A549 (cell line): Measurements from ENCODE around the gene TMEFF2.

Experiments used
- BHLHE40 ChIP-seq: IDR thresholded peaks from 2 replicates; pipeline ENCODE4 v1.6.1; 2012; ENCODE audit warnings: low read depth, low read length, inconsistent platforms
- MAFK ChIP-seq: fragments of 450-650 bp; IDR thresholded peaks from 2 replicates; pipeline ENCODE4 v1.6.1; 2014; ENCODE audit not compliant: partially characterized antibody
- POLR2A ChIP-seq: IDR thresholded peaks from 2 replicates; pipeline ENCODE4 v1.6.1; 2012; ENCODE audit warnings: mild to moderate bottlenecking, low read length
- RCOR1 ChIP-seq: fragments of 150-350 bp; IDR thresholded peaks from 2 replicates; pipeline ENCODE4 v1.6.1; 2014; ENCODE audit warnings: antibody characterized with exemption, low read length, low read depth
- TF ChIP-seq, protein P1 (sequence below): fragments of >200 bp; sonication (Bioruptor Twin); formaldehyde crosslinking; IDR thresholded peaks from 3 replicates; pipeline ENCODE4 v1.5.1; 2016
- TF ChIP-seq, protein P2 (sequence below): fragments of 150-350 bp; IDR thresholded peaks from 2 replicates; pipeline ENCODE4 v1.6.1; 2014; ENCODE audit warnings: low read depth, mild to moderate bottlenecking, low read length
- TF ChIP-seq, protein P3 (sequence below): fragments of 200-600 bp; sonication (generic); IDR thresholded peaks from 2 replicates; pipeline ENCODE4 v1.6.1; 2016; ENCODE audit warnings: antibody characterized with exemption, mild to moderate bottlenecking, moderate library complexity

DNA sequence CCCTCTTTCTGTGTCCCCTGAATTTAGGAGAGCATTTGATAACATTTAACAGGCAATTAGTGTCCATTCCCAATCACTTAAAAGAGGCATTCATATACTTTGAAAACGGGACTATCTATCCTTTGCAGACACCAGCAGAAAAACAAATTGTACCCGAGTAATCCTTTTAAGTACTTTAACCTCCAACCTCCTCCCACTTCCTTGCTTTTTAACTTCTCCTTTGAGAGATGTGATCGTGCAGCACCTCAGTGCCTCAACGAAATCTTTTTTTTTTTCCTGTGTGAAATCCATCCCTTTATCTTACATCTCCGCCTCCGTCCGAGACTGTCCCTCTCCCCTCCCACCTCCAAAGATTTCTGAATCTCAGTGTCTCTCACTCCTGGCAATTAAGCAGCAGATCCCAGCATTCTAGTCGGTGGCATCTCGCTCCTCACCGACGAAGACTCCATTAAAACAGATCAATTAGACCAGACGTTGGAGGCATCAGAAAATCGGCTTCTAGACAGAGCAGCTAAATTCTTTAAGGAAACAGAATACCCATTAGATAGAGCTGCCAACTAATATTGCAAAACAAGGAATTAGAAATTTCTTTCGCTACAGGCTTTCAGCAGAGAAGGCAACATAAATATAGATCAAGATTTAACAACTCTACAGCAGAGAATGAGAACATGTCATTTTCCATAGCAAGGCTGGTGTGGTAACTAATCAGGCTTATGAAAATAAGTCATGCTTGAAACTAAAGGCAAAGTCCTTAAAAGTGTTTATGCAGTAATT lies 1.9 kb upstream of the TMEFF2 start:
- TF ChIP-seq RCOR1 (no peak), BHLHE40 (no peak), MAFK (no peak), POLR2A (no peak)
- TF ChIP-seq, protein P1, sequence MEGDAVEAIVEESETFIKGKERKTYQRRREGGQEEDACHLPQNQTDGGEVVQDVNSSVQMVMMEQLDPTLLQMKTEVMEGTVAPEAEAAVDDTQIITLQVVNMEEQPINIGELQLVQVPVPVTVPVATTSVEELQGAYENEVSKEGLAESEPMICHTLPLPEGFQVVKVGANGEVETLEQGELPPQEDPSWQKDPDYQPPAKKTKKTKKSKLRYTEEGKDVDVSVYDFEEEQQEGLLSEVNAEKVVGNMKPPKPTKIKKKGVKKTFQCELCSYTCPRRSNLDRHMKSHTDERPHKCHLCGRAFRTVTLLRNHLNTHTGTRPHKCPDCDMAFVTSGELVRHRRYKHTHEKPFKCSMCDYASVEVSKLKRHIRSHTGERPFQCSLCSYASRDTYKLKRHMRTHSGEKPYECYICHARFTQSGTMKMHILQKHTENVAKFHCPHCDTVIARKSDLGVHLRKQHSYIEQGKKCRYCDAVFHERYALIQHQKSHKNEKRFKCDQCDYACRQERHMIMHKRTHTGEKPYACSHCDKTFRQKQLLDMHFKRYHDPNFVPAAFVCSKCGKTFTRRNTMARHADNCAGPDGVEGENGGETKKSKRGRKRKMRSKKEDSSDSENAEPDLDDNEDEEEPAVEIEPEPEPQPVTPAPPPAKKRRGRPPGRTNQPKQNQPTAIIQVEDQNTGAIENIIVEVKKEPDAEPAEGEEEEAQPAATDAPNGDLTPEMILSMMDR: no peak
- TF ChIP-seq, protein P2, sequence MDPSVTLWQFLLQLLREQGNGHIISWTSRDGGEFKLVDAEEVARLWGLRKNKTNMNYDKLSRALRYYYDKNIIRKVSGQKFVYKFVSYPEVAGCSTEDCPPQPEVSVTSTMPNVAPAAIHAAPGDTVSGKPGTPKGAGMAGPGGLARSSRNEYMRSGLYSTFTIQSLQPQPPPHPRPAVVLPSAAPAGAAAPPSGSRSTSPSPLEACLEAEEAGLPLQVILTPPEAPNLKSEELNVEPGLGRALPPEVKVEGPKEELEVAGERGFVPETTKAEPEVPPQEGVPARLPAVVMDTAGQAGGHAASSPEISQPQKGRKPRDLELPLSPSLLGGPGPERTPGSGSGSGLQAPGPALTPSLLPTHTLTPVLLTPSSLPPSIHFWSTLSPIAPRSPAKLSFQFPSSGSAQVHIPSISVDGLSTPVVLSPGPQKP: no peak
- TF ChIP-seq, protein P3, sequence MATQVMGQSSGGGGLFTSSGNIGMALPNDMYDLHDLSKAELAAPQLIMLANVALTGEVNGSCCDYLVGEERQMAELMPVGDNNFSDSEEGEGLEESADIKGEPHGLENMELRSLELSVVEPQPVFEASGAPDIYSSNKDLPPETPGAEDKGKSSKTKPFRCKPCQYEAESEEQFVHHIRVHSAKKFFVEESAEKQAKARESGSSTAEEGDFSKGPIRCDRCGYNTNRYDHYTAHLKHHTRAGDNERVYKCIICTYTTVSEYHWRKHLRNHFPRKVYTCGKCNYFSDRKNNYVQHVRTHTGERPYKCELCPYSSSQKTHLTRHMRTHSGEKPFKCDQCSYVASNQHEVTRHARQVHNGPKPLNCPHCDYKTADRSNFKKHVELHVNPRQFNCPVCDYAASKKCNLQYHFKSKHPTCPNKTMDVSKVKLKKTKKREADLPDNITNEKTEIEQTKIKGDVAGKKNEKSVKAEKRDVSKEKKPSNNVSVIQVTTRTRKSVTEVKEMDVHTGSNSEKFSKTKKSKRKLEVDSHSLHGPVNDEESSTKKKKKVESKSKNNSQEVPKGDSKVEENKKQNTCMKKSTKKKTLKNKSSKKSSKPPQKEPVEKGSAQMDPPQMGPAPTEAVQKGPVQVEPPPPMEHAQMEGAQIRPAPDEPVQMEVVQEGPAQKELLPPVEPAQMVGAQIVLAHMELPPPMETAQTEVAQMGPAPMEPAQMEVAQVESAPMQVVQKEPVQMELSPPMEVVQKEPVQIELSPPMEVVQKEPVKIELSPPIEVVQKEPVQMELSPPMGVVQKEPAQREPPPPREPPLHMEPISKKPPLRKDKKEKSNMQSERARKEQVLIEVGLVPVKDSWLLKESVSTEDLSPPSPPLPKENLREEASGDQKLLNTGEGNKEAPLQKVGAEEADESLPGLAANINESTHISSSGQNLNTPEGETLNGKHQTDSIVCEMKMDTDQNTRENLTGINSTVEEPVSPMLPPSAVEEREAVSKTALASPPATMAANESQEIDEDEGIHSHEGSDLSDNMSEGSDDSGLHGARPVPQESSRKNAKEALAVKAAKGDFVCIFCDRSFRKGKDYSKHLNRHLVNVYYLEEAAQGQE: no peak
